IPS DF 4.7 (cell line): Measurements from ENCODE around the gene CYP39A1.

Source experiments
- DNase-seq: peaks from one replicate; pipeline ENCODE4 v3.0.0-alpha.2; 2013; ENCODE audit warnings: low spot score; ENCODE audit errors: extremely low read depth

Gene CYP39A1

GRCh38 chr6:46592046-46592445 is 60.6 kb downstream of the CYP39A1 start:
- no peak for DNase-seq

DNA sequence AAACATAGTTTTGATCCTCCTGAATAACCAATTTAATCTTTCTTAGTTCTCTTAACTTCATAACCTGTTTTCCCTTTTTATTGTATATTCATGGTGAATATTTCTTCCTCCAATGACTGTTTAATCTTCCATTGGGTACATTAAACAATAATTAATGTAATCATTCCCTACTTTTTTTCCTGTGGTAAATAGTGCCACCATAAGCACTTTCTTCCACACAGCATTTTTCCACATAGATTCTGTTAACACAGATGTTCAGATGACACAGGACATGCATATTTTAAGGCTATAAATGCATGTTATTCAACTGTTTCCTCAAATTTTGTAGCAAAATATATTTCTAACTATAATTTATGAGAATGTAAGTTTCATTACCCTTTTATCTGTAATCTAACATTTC is 61.9 kb downstream of the CYP39A1 start:
- no peak for DNase-seq

DNA sequence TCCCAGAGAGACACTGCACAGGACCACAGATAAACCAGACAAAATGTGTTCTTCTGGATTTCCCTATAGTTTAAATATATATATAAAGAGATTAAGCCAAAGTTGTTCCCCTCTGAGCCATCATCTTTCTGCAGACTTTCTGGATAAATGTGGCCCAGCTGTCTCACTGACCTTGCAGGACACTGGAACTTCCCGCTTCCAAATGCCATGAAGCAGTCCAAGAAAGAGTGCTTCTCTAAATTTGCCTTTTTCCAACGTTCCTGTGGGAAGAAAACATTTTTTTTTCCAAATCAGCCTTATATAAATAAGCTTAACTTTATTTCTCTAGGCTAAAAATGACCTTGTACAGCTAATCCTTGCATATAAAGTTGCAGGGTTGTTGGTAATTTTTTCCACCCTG is 65.7 kb downstream of the CYP39A1 start:
- no peak for DNase-seq

DNA sequence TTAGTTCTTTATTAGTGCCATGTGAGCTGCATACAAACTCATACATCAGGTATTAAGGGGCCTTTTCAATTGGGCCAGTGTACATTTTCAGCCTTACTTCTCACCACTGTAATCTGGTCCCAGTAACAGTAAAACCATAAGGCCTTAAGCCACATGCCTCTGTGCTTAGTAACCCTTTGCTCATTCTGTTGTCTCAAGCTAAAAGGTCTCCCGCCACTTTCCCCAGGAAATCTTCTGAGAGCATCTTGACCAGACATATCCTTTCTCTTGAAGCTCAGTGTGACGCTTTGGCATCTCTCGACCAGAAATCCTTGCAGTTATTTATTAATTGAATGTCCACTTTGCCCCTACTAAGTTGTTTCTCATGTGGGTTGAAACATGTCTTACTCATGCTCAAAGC is 68.0 kb downstream of the CYP39A1 start:
- no peak for DNase-seq

GRCh38 chr6:46583721-46584120 is 68.9 kb downstream of the CYP39A1 start:
- no peak for DNase-seq

GRCh38 chr6:46583081-46583480 is 69.5 kb downstream of the CYP39A1 start:
- no peak for DNase-seq

DNA sequence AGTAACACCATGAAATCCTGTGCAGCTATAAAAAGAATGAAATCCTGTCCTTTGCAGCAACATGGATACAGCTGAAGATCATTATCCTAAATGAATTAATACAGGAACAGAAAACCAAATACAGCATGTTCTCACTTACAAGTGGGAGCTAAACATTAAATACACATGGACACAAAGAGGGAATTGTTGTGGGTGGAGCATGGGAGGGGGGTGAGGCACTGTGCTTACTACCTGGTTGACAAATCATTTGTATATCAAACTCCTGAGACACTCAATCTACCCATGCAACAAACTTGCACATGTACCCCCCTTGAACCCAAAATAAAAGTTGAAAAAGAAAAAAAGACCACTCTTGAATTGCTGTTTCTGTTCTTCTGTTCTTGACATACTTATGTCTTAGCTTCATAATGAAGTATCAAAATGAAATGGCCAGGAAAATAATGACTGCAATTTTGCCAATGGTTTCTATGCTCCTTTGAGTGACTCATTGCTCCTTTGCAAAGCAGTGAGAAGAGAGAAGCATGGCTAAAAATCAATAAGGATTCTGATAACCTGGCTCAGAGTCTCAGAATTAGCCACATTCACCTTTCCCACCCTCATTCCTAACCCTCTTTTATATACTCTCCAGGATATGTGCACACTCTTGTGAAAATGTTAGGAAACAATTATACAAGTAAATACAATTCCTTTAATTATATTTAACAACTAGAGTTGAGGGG is 71.0 kb downstream of the CYP39A1 start:
- DNase-seq, result no peak

GRCh38 chr6:46575530-46575929 is 77.1 kb downstream of the CYP39A1 start:
- no peak for DNase-seq

- DNase-seq, result no peak
Observed at GRCh38 chr6:46573140-46573539, 79.5 kb downstream of the CYP39A1 start.

DNA sequence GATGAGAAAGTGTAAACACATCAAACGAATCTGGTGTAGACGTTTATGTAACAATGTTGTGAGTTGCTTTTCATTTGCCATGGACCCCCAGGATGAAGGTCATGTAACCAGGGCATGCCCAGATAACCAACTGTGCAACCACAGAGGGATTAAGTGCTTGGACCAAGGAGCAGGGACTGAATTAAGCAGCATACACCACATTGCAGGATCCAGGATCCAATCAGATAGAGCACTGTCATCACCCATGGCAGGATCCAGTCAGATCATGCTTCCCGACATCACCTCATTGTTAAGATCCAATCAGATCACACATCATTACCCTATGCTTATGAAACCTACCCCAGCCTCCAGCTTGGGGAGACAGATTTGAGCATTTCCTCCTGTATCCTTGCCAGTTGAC is 87.1 kb downstream of the CYP39A1 start:
- DNase-seq, result no peak

DNA sequence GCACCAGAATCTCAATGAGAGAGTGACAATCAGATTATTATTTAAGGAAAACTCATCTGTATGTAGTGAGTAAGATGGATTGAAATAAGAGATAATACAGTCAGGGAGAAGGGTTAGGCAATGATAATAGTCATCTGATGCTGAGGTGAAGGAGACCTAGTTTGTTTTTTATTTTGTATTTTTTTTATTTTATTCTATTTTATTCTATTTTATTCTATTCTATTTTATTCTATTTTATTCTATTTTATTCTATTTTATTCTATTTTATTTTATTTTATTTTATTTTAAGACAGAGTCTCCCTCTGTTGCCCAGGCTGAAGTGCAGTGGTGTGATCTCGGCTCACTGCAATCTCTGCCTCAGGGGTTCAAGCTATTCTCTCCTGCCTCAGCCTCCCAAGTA is 88.7 kb downstream of the CYP39A1 start:
- DNase-seq, result no peak

GRCh38 chr6:46556053-46556452 is 96.6 kb downstream of the CYP39A1 start:
- no peak for DNase-seq

- DNase-seq, result no peak
Observed at GRCh38 chr6:46555129-46555528, 97.5 kb downstream of the CYP39A1 start.

DNA sequence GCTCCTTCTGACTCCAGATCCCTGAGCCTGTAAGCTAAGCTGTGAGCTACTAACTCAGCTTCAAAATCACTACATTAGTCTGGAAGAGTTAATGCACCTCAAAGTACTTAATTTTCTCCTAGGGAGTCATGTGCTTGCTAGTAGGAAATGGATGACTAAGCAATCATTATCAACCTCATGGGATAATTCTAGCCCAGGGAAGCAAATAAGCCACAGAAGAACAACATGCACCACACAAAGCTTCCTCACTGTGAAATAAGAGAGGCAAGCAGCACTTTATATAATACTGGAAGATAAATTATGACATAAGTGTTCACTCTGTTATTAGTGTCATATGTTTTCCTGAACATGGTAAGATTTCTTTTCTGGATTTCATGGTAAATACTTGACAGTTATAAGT is 103.5 kb downstream of the CYP39A1 start:
- DNase-seq, result no peak

DNA sequence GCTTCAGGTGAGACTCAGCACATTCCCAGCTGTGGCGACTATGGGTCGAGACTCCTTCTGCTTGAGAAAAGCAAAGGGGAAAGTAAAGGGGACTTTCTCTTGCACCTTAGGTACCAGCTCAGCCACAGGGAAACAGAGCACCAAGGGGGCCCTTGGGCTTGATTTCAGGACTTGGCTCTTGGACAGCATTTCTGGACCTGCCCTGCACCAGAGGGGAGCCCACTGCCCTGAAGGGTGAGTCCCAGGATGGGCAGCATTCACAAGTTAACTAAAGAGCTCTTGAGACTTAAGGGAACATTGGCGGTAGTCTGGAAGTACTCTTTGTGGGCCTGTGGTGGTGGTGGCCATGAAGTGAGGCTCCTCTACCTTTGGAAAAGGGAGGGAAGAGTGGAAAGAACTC is 111.1 kb downstream of the CYP39A1 start:
- no peak for DNase-seq

DNA sequence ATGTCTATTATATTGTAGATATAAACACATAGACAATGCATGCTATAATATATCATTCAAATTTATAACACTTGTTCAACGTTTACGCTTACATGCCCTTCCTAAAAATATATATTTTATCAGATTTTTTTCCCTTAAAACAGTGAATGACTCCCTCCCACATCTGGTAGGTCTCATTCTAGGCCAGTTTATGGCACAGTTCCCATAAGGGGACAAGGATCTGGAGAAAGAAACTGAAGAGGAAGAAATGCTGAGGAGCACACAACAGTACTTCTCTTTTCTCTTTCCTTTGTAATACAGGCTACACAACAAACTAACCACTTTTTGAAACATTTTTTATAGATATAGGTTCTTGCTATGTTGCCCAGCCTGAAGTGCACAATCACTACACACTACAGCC is 112.8 kb downstream of the CYP39A1 start:
- no peak for DNase-seq

- DNase-seq, result no peak
Observed at GRCh38 chr6:46538800-46539480, 113.7 kb downstream of the CYP39A1 start.

- DNase-seq, result no peak
Observed at GRCh38 chr6:46530896-46531295, 121.7 kb downstream of the CYP39A1 start.

GRCh38 chr6:46528961-46529750 is 123.5 kb downstream of the CYP39A1 start:
- no peak for DNase-seq

DNA sequence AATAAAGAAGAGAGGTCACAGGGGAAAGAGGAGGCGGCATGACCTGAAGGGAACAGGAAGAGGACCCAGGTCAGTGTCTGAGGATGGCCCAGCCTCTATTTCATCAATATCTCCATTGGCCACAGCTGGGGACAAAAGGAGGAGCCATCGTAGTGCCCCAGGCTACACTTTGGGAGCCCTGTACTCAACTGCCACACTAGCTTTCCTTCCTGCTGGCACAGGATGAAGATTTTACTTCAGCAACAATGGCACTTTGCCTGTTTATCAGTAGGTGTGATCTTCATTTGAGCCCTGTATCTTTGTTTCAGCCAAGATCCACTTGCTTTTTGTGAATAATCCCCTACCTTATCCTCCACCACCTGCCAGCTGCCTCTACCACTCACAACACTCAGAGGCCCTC is 126.0 kb downstream of the CYP39A1 start:
- no peak for DNase-seq

- no peak for DNase-seq
Observed at GRCh38 chr6:46525583-46525982, 127.0 kb downstream of the CYP39A1 start.

- no peak for DNase-seq
Observed at GRCh38 chr6:46521464-46521971, 131.1 kb downstream of the CYP39A1 start.
